ENCODE results near the gene NTSR2. TPM values are rescaled to one million over a fixed set of nuclear protein-coding genes. Genes with fewer than 3 reads are reported as not detected.

Gene NTSR2
- total RNA-seq, 4 donors from 2014 or later: not detected

DNA sequence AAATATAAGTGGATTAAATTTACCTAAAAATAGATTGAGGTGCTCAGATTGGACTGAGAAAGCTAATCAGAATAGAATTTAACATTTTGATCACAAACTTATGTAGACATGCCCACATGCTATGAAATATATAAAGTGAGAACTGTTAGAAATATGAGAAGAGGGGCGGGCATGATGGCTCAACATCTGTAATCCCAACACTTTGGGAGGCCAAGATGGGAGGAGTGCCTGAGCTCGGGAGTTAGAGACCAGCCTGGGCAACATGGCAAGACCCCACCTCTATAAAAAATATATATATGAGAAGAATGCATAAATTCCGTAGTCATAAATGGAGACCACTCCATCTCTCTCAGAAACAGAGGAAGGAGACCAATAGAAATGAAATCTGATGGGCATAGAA, 25.7 kb downstream of the NTSR2 start:
- no peaks in the 10 kb centered on the region for H3K4me1 ChIP-seq
- TF ChIP-seq POLR2A (IDR thresholded peaks at IDR 0.05) (no peak), POLR2AphosphoS5 (IDR thresholded peaks at IDR 0.05) (no peak), EP300 (IDR thresholded peaks at IDR 0.05; ENCODE audit: low read depth) (no peak)
- TF ChIP-seq, protein P1, sequence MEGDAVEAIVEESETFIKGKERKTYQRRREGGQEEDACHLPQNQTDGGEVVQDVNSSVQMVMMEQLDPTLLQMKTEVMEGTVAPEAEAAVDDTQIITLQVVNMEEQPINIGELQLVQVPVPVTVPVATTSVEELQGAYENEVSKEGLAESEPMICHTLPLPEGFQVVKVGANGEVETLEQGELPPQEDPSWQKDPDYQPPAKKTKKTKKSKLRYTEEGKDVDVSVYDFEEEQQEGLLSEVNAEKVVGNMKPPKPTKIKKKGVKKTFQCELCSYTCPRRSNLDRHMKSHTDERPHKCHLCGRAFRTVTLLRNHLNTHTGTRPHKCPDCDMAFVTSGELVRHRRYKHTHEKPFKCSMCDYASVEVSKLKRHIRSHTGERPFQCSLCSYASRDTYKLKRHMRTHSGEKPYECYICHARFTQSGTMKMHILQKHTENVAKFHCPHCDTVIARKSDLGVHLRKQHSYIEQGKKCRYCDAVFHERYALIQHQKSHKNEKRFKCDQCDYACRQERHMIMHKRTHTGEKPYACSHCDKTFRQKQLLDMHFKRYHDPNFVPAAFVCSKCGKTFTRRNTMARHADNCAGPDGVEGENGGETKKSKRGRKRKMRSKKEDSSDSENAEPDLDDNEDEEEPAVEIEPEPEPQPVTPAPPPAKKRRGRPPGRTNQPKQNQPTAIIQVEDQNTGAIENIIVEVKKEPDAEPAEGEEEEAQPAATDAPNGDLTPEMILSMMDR (IDR thresholded peaks at IDR 0.05): no peak
- no peaks in the 10 kb centered on the region for H3K27me3 ChIP-seq
- H3K36me3 ChIP-seq: no peaks in the 10 kb centered on the region
- in situ Hi-C loops (cut with MboI; ENCODE audit: low pct_ligation_motif_present in 1 of 4, low pct_unique_long_range_greater_than_20kb in 1 of 4, low sequenced_read_pairs in 3 of 4): no loop called here
- no peaks in the 10 kb centered on the region for H3K9me3 ChIP-seq
- H3K27ac ChIP-seq: no peak overlapping the region
- intact Hi-C loops (cut with DNase I; ENCODE audit: low total_unique reads): no loop called here
- no peak overlapping the region for H3K4me3 ChIP-seq
- no peak for DNase-seq
- 74 to 84% methylated on average over 2 to 3 of the region's 3 CpGs for WGBS, 2 donors (ENCODE audit: low coverage in 1 of 2)

DNA sequence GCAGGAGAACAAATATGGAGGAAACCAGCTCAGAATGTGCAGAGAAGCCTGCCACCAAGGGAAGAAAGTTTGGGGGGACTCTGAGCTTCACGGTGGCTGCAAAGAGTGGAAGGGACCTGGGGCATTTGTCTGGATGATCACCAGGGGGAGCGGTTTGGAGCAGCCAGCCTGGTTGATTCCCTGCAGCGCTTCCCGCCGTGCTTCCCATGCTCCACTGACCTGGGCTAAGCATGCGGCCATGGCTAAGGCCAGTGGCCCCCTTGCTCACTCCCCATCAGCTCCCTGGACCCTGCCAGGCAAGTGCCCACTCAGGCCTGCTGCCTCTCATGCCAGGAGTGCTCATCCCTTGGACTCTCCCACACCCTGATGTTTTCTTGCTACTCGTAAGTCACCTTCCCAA, 27.0 kb downstream of the NTSR2 start:
- WGBS, 2 donors (ENCODE audit: low coverage in 1 of 2): 81 to 93% methylated on average over 2 to 7 of the region's 7 CpGs
- intact Hi-C loops (cut with DNase I; ENCODE audit: low total_unique reads): no loop called here
- H3K27ac ChIP-seq: no peak overlapping the region
- DNase-seq: no peak
- H3K4me1 ChIP-seq: no peaks in the 10 kb centered on the region
- H3K9me3 ChIP-seq: no peaks in the 10 kb centered on the region
- no peaks in the 10 kb centered on the region for H3K36me3 ChIP-seq
- H3K4me3 ChIP-seq: no peak overlapping the region
- no peaks in the 10 kb centered on the region for H3K27me3 ChIP-seq
- in situ Hi-C loops (cut with MboI; ENCODE audit: low pct_ligation_motif_present in 1 of 4, low pct_unique_long_range_greater_than_20kb in 1 of 4, low sequenced_read_pairs in 3 of 4): no loop called here
- TF ChIP-seq EP300 (IDR thresholded peaks at IDR 0.05; ENCODE audit: low read depth) (no peak), POLR2AphosphoS5 (IDR thresholded peaks at IDR 0.05) (no peak), POLR2A (IDR thresholded peaks at IDR 0.05) (no peak)
- TF ChIP-seq, protein P1 (IDR thresholded peaks at IDR 0.05): no peak

DNA sequence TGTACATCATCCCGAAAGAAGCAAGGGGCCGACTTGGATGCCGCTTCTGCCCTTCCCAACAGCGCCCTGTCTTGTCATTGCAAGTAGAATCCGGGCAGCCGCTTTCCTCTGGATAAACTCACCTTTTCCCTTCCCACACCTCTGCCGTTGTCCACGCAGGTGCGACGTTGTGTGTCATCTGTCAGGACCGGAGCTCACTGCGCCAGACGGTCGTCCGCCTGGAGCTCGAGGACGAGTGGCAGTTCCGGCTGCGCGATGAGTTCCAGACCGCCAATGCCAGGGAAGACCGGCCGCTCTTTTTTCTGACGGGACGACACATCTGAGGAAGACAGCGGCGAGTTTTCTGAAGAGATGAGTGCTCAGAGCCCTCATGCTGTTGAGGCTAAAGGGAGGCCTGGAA, 29.9 kb downstream of the NTSR2 start:
- 87 to 96% methylated on average over 3 to 27 of the region's 27 CpGs for WGBS, 2 donors (ENCODE audit: low coverage in 1 of 2)

DNA sequence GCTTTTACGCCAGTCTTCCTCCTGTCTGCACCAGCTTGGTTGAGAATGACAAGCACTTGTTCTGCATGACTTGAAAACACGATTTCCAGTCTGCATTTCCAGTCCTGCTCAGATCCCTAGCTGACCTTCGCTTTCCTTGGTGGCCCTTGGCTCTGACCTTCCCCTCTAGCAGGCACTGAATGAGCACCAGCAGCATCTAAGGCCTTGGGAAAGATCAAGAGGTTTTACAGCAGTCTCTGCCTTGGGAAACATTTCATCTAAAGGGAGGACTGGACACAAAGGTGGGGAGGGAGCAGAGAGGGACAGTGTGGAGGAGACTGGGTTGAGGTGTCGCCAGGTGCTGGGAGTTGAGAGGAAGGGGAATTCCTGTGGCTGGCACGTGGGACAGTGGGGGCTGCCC, 30.5 kb downstream of the NTSR2 start:
- in situ Hi-C loops (cut with MboI; ENCODE audit: low pct_ligation_motif_present in 1 of 4, low pct_unique_long_range_greater_than_20kb in 1 of 4, low sequenced_read_pairs in 3 of 4): no loop called here
- Histone ChIP-seq H3K27me3 (no peaks in the 10 kb centered on the region), H3K4me3 (no peak overlapping the region), H3K9me3 (no peaks in the 10 kb centered on the region), H3K36me3 (no peaks in the 10 kb centered on the region), H3K4me1 (no peaks in the 10 kb centered on the region), H3K27ac (no peak overlapping the region)
- intact Hi-C loops (cut with DNase I; ENCODE audit: low total_unique reads): no loop called here
- no peak for DNase-seq
- WGBS, 2 donors (ENCODE audit: low coverage in 1 of 2): 67 to 81% methylated on average over 2 to 5 of the region's 5 CpGs
- no peak for TF ChIP-seq POLR2A (IDR thresholded peaks at IDR 0.05)
- no peak for TF ChIP-seq POLR2AphosphoS5 (IDR thresholded peaks at IDR 0.05)
- TF ChIP-seq, protein P1 (IDR thresholded peaks at IDR 0.05): no peak
- no peak for TF ChIP-seq EP300 (IDR thresholded peaks at IDR 0.05; ENCODE audit: low read depth)

More for the DNA sequence above, 29.9 kb downstream of the NTSR2 start:
- H3K27ac ChIP-seq: no peak overlapping the region
- H3K4me3 ChIP-seq: no peak overlapping the region
- no peaks in the 10 kb centered on the region for H3K27me3 ChIP-seq
- in situ Hi-C loops (cut with MboI; ENCODE audit: low pct_ligation_motif_present in 1 of 4, low pct_unique_long_range_greater_than_20kb in 1 of 4, low sequenced_read_pairs in 3 of 4) (no loop called here), intact Hi-C loops (cut with DNase I; ENCODE audit: low total_unique reads) (no loop called here)
- no peaks in the 10 kb centered on the region for H3K4me1 ChIP-seq
- no peak for DNase-seq
- TF ChIP-seq, protein P1 (IDR thresholded peaks at IDR 0.05): no peak
- TF ChIP-seq POLR2AphosphoS5 (IDR thresholded peaks at IDR 0.05): no peak
- TF ChIP-seq EP300 (IDR thresholded peaks at IDR 0.05; ENCODE audit: low read depth): no peak
- TF ChIP-seq POLR2A (IDR thresholded peaks at IDR 0.05): no peak
- no peaks in the 10 kb centered on the region for H3K9me3 ChIP-seq
- no peaks in the 10 kb centered on the region for H3K36me3 ChIP-seq

Data from transverse colon (tissue), 4 donors.